PC-9 (cell line): ENCODE measurements around the gene HERPUD2. TPM values are rescaled to one million over a fixed set of nuclear protein-coding genes. Genes with fewer than 3 reads are reported as not detected.

Experiments used
- BruUV-seq: library from RNA; stranded (reverse); fragments of 400-500 nt; replicated peaks from 2 replicates; lab custom pipeline; 2021; lab: Mats Ljungman, UMichigan
- CTCF ChIA-PET: fragments of 300-600 bp; sonication (Branson Sonifier 250); formaldehyde crosslinking; loops from one replicate; lab custom pipeline; 2022; ENCODE audit warnings: antibody characterized with exemption; lab: Charles Lee
- POLR2A ChIA-PET: fragments of 300-600 bp; sonication (Branson Sonifier 250); formaldehyde crosslinking; loops from one replicate; lab custom pipeline; 2022; ENCODE audit warnings: antibody characterized with exemption; ENCODE audit not compliant: unreplicated experiment; lab: Charles Lee
- DNase-seq, 2 experiments: peaks; one replicate each; pipeline versions ENCODE4 v3.0.0 to v3.0.0-alpha.2; 2015 to 2022; ENCODE audit warnings: mixed read lengths in 1 of 2
- H2AFZ ChIP-seq: fragments of 200-600 bp; sonication (generic); 2 replicates; pipeline ENCODE4 v1.8.1; 2017; ENCODE audit warnings: antibody characterized with exemption
- H3F3A ChIP-seq: fragments of 200-600 bp; sonication (generic); 2 replicates; pipeline ENCODE4 v1.8.1; 2017; ENCODE audit warnings: antibody characterized with exemption, mild to moderate bottlenecking, low read depth; ENCODE audit not compliant: insufficient read depth
- H3K27ac ChIP-seq: fragments of 200-600 bp; sonication (generic); 2 replicates; pipeline ENCODE4 v1.6.1; 2016; ENCODE audit warnings: mixed run types
- H3K27me3 ChIP-seq: fragments of 200-600 bp; sonication (generic); 2 replicates; pipeline ENCODE4 v1.6.1; 2016; ENCODE audit warnings: low read depth, mixed run types; ENCODE audit not compliant: insufficient read depth
- H3K36me3 ChIP-seq: fragments of 200-600 bp; sonication (generic); 2 replicates; pipeline ENCODE4 v1.6.1; 2016; ENCODE audit warnings: low read depth, mixed run types
- H3K4me1 ChIP-seq: fragments of 200-600 bp; sonication (generic); replicated peaks from 2 replicates; pipeline ENCODE4 v1.6.1; 2016; ENCODE audit warnings: mixed run types; ENCODE audit not compliant: insufficient read depth
- H3K4me2 ChIP-seq: fragments of 200-600 bp; sonication (generic); 2 replicates; pipeline ENCODE4 v1.6.1; 2017; ENCODE audit warnings: mixed run types
- H3K4me3 ChIP-seq: fragments of 200-600 bp; sonication (generic); 2 replicates; pipeline ENCODE4 v1.6.1; 2016; ENCODE audit warnings: mixed run types
- H3K79me2 ChIP-seq: fragments of 200-600 bp; sonication (generic); 2 replicates; pipeline ENCODE4 v1.6.1; 2017; ENCODE audit warnings: low read depth, mixed run types
- H3K9me2 ChIP-seq: fragments of 200-600 bp; sonication (generic); 2 replicates; pipeline ENCODE4 v1.8.1; 2017; ENCODE audit warnings: mild to moderate bottlenecking; ENCODE audit not compliant: insufficient read depth
- H3K9me3 ChIP-seq: fragments of 200-600 bp; sonication (generic); 2 replicates; pipeline ENCODE4 v1.8.1; 2016; ENCODE audit warnings: low read depth; ENCODE audit not compliant: insufficient read depth
- H4K20me1 ChIP-seq: fragments of 200-600 bp; sonication (generic); 2 replicates; pipeline ENCODE4 v1.8.1; 2017; ENCODE audit not compliant: insufficient read depth
- CTCF ChIP-seq: fragments of 200-600 bp; sonication (generic); conservative IDR thresholded peaks from 2 replicates; pipeline ENCODE4 v1.6.1; 2017; ENCODE audit warnings: mixed run types, antibody characterized with exemption, mild to moderate bottlenecking, moderate library complexity
- EZH2 ChIP-seq: fragments of 200-600 bp; sonication (generic); IDR thresholded peaks from 2 replicates; pipeline ENCODE4 v1.8.0; 2017; ENCODE audit warnings: antibody characterized with exemption, low read depth
- intact Hi-C: fragments of 100-400 bp; cut with micrococcal nuclease; formaldehyde crosslinking; loops from one replicate; pipeline ENCODE4 v1.10.0; 2022; ENCODE audit not compliant: unreplicated experiment
- total RNA-seq: library from RNA; stranded (reverse); gene quantifications from 2 replicates; pipeline ENCODE4 v1.2.3, GENCODE V29; 2021

Gene HERPUD2
- total RNA-seq, 1 experiment from 2014 or later = 53.4 TPM

GRCh38 chr7:35630024-35630972 is 64.6 kb downstream of the HERPUD2 start:
- Histone ChIP-seq H3K4me3 (no peak overlapping the region), H3K79me2 (no peaks in the 10 kb centered on the region), H3K4me1 (0 out of 2 replicates have a peak, but pooled peaks cover 6% of the 10 kb centered on the region), H3K4me2 (no peak overlapping the region), H3K27ac (no peak overlapping the region), H3K27me3 (no peaks in the 10 kb centered on the region), H2AFZ (no peak overlapping the region), H3F3A (peaks cover 12% of the 10 kb centered on the region; the same call in 1 of the 2 replicates), H3K9me2 (no peaks in the 10 kb centered on the region), H4K20me1 (no peaks in the 10 kb centered on the region), H3K36me3 (peaks cover 11% of the 10 kb centered on the region; the same call in 1 of the 2 replicates), H3K9me3 (no peaks in the 10 kb centered on the region)
- no peak for DNase-seq
- POLR2A ChIA-PET = no interaction called here
- TF ChIP-seq CTCF = no peak
- TF ChIP-seq EZH2 = no peak
- intact Hi-C loops = no loop called here
- CTCF ChIA-PET = no interaction called here
- BruUV-seq = no TSS peak

- Histone ChIP-seq H3K9me2 (no peaks in the 10 kb centered on the region), H3K27ac (no peak overlapping the region), H2AFZ (no peak overlapping the region), H3K36me3 (no peaks in the 10 kb centered on the region; the same call in 1 of the 2 replicates), H3K4me2 (no peak overlapping the region), H3K79me2 (no peaks in the 10 kb centered on the region), H3K4me1 (no peaks in the 10 kb centered on the region), H4K20me1 (no peaks in the 10 kb centered on the region), H3F3A (0 out of 2 replicates have a peak, but pooled peaks cover 5% of the 10 kb centered on the region), H3K27me3 (no peaks in the 10 kb centered on the region), H3K9me3 (no peaks in the 10 kb centered on the region), H3K4me3 (no peak overlapping the region)
- BruUV-seq = no TSS peak
- intact Hi-C loops = loop anchor here (5.0 to 10.0 kb wide), 6 partner anchors 87 to 870 kb away; no protein-coding TSS in a partner anchor
- CTCF ChIA-PET = interaction anchor here (0.5 to 1.4 kb wide), 3 partner anchors 17 to 200 kb away, joined by 3 to 5 read pairs (median 5); no protein-coding TSS in a partner anchor
- DNase-seq = peak in 1 of 2 experiments; percentile 32
- no peak for TF ChIP-seq EZH2
- peak; percentile 93 for TF ChIP-seq CTCF
- POLR2A ChIA-PET = interaction anchor here (0.5 to 0.6 kb wide), 2 partner anchors 60 to 319 kb away, joined by 3 to 5 read pairs; no protein-coding TSS in a partner anchor
These were observed 70.4 kb downstream of the HERPUD2 start for GRCh38 chr7:35624299-35625186.

- no peak overlapping the region for H3K4me3 ChIP-seq
- BruUV-seq = no TSS peak
- no peaks in the 10 kb centered on the region for H4K20me1 ChIP-seq
- H2AFZ ChIP-seq = no peak overlapping the region
- ChIA-PET CTCF (interaction anchor here (0.6 to 1.4 kb wide), 6 partner anchors 10 to 1556 kb away, joined by 3 to 5 read pairs (median 3); no protein-coding TSS in a partner anchor), POLR2A (no interaction called here)
- no peaks in the 10 kb centered on the region for H3K27me3 ChIP-seq
- TF ChIP-seq CTCF = no peak; the same call in 1 of the 2 replicates
- no peak for TF ChIP-seq EZH2
- H3K9me3 ChIP-seq = no peaks in the 10 kb centered on the region
- H3K9me2 ChIP-seq = no peaks in the 10 kb centered on the region
- no peaks in the 10 kb centered on the region for H3K79me2 ChIP-seq
- DNase-seq = no peak
- H3F3A ChIP-seq = 0 out of 2 replicates have a peak, but pooled peaks cover 5% of the 10 kb centered on the region
- no peaks in the 10 kb centered on the region for H3K4me1 ChIP-seq
- H3K4me2 ChIP-seq = no peak overlapping the region
- intact Hi-C loops = loop anchor here (5.0 to 10.0 kb wide), 5 partner anchors 86 to 869 kb away; no protein-coding TSS in a partner anchor
- no peaks in the 10 kb centered on the region; the same call in 1 of the 2 replicates for H3K36me3 ChIP-seq
- no peak overlapping the region for H3K27ac ChIP-seq
These were observed 71.6 kb downstream of the HERPUD2 start for GRCh38 chr7:35623381-35623780.
